Measurements from ENCODE around the gene RBM39. TPM values are rescaled to one million over a fixed set of nuclear protein-coding genes. Genes with fewer than 3 reads are reported as not detected.

The RBM39 gene
- total and polyA plus RNA-seq, 2 of the 13 experiments (the other 11 are each of a cell fraction or from before 2014, with no cell fraction given) = 788 to 920 TPM

- TF ChIP-seq, protein P1, sequence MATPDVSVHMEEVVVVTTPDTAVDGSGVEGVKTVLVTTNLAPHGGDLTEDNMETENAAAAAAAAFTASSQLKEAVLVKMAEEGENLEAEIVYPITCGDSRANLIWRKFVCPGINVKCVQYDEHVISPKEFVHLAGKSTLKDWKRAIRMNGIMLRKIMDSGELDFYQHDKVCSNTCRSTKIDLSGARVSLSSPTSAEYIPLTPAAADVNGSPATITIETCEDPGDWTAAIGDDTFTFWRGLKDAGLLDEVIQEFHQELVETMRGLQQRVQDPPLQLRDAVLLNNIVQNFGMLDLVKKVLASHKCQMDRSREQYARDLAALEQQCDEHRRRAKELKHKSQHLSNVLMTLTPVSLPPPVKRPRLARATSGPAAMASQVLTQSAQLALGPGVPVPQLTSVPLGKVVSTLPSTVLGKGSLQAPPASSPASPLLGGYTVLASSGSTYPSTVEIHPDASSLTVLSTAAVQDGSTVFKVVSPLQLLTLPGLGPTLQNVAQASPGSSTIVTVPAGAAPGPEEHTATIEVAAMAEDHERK (CRISPR knock-in tag; IDR thresholded peaks at IDR 0.05; ENCODE audit: low read depth) = peak; percentile 83
- TF ChIP-seq, protein P2, sequence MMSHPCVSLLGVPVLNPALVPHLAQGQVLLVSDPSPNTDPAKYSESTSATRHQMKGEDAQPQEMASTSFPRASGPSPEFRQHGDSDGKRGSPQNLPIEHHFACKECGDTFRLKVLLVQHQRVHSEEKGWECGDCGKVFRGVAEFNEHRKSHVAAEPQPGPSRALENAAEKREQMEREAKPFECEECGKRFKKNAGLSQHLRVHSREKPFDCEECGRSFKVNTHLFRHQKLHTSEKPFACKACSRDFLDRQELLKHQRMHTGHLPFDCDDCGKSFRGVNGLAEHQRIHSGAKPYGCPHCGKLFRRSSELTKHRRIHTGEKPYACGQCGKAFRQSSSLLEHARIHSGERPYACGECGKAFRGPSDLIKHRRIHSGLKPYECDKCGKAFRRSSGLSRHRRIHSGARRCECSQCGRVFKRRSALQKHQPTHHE (CRISPR knock-in tag; IDR thresholded peaks at IDR 0.05; ENCODE audit: borderline replicate concordance) = peak; percentile 80
- no peak for TF ChIP-seq ZNF484 (CRISPR knock-in tag; IDR thresholded peaks at IDR 0.05; ENCODE audit: borderline replicate concordance, low read depth)
- TF ChIP-seq EED (CRISPR knock-in tag; IDR thresholded peaks at IDR 0.05) = peak; percentile 99
- TF ChIP-seq CEBPG (CRISPR knock-in tag; IDR thresholded peaks at IDR 0.05) = peak; percentile 14; the same call in 1 of the 2 replicates
- peak; percentile 98 for TF ChIP-seq KDM3A (CRISPR knock-in tag; IDR thresholded peaks at IDR 0.05; ENCODE audit: low read depth)
- no peak for TF ChIP-seq MAFF (IDR thresholded peaks at IDR 0.05; ENCODE audit: low read depth, low read length)
- TF ChIP-seq ZNF781 (CRISPR knock-in tag; IDR thresholded peaks at IDR 0.05; ENCODE audit: borderline replicate concordance, not compliant biosample characterization) = peak; percentile 97
- peak; percentile 91 for TF ChIP-seq ZNF329 (CRISPR knock-in tag; IDR thresholded peaks at IDR 0.05; ENCODE audit: low read depth)
- peak; percentile 86 for TF ChIP-seq PAWR (CRISPR knock-in tag; IDR thresholded peaks at IDR 0.05; ENCODE audit: borderline replicate concordance)
- no peak for TF ChIP-seq TRIM22 (IDR thresholded peaks at IDR 0.05)
- no peak for TF ChIP-seq PLRG1 (conservative IDR thresholded peaks at IDR 0.05)
- TF ChIP-seq FIP1L1 (IDR thresholded peaks at IDR 0.05; ENCODE audit: borderline replicate concordance, insufficient read depth, low read depth, low read length) = peak; percentile 95; the same call in 1 of the 2 replicates
- TF ChIP-seq FOXK1 (CRISPR knock-in tag; IDR thresholded peaks at IDR 0.05; ENCODE audit: borderline replicate concordance, low read depth) = peak; percentile 95
- TF ChIP-seq HMGXB3 (CRISPR knock-in tag; IDR thresholded peaks at IDR 0.05; ENCODE audit: borderline replicate concordance) = peak; percentile 90; the same call in 1 of the 2 replicates
- TF ChIP-seq, protein P3, sequence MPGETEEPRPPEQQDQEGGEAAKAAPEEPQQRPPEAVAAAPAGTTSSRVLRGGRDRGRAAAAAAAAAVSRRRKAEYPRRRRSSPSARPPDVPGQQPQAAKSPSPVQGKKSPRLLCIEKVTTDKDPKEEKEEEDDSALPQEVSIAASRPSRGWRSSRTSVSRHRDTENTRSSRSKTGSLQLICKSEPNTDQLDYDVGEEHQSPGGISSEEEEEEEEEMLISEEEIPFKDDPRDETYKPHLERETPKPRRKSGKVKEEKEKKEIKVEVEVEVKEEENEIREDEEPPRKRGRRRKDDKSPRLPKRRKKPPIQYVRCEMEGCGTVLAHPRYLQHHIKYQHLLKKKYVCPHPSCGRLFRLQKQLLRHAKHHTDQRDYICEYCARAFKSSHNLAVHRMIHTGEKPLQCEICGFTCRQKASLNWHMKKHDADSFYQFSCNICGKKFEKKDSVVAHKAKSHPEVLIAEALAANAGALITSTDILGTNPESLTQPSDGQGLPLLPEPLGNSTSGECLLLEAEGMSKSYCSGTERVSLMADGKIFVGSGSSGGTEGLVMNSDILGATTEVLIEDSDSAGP (CRISPR knock-in tag; IDR thresholded peaks at IDR 0.05; ENCODE audit: borderline replicate concordance) = peak; percentile 99
- TF ChIP-seq RORA (CRISPR knock-in tag; IDR thresholded peaks at IDR 0.05) = no peak
- TF ChIP-seq HDAC6 (IDR thresholded peaks at IDR 0.05; ENCODE audit: low read depth, low read length) = peak; percentile 89; the same call in 1 of the 2 replicates
Measured at GRCh38 chr20:35699127-35699956, 42.7 kb downstream of the RBM39 start, which contains the start of the genes NFS1 and ROMO1 (continued).
